Measurements from ENCODE around the gene CCDC85B.

- no peak for TF ChIP-seq CTCF (IDR thresholded peaks at IDR 0.05)
- peak; percentile 99 for TF ChIP-seq POLR2AphosphoS5 (IDR thresholded peaks at IDR 0.05; ENCODE audit: low read depth, low read length)
- peak; percentile 98; the same call in 1 of the 2 replicates for TF ChIP-seq SIN3A (IDR thresholded peaks at IDR 0.05; ENCODE audit: borderline replicate concordance, insufficient read depth, low read depth, low read length)
Measured at GRCh38 chr11:65900125-65900898, 9.8 kb downstream of the CCDC85B start, which contains the start of gene FOSL1.

Data from Panc1 (cell line).